Psoas muscle (tissue), 8 donors: ENCODE data around the gene TPD52L1. TPM values are rescaled to one million over a fixed set of nuclear protein-coding genes. Genes with fewer than 3 reads are reported as not detected.

Source experiments
- ATAC-seq, 4 donors: fragments of 200-7000 bp; cut with Tn5 transposase; one replicate each; pipeline ENCODE4 v1.9.1; 2020; ENCODE audit warnings: moderate library complexity in 3 of 4, mild to moderate bottlenecking in 2 of 4
- DNase-seq, 2 donors: peaks; one replicate each; pipeline ENCODE4 v3.0.0-alpha.2; 2020
- H3K27ac ChIP-seq: fragments of 200-600 bp; one replicate; pipeline ENCODE4 v1.8.0; 2022
- H3K27me3 ChIP-seq, 3 donors: fragments of 200-600 bp in 1 of 3; one replicate each; pipeline versions ENCODE4 v1.6.1 to v1.8.0; 2013 to 2022; ENCODE audit warnings: low read length in 2 of 3, mild to moderate bottlenecking in 2 of 3, moderate library complexity in 1 of 3; ENCODE audit not compliant: insufficient read depth in 3 of 3
- H3K36me3 ChIP-seq, 2 donors: fragments of 200-600 bp in 1 of 2; one replicate each; pipeline versions ENCODE4 v1.6.1 to v1.8.0; 2013 to 2022; ENCODE audit warnings: low read depth in 1 of 2, mild to moderate bottlenecking in 1 of 2, moderate library complexity in 1 of 2; ENCODE audit not compliant: insufficient read depth in 1 of 2
- H3K4me1 ChIP-seq: fragments of 200-600 bp; one replicate; pipeline ENCODE4 v1.8.0; 2022
- H3K4me3 ChIP-seq: fragments of 200-600 bp; one replicate; pipeline ENCODE4 v1.8.0; 2022; ENCODE audit warnings: mild to moderate bottlenecking
- H3K9me3 ChIP-seq: fragments of 200-600 bp; one replicate; pipeline ENCODE4 v1.8.0; 2022
- CTCF ChIP-seq: fragments of 200-600 bp; IDR thresholded peaks from one replicate; pipeline ENCODE4 v1.8.0; 2022; ENCODE audit warnings: antibody characterized with exemption
- WGBS, 3 donors: extraction: QIAGEN DNeasy Blood & Tissue Kit; methylation state at CpG; one replicate each; pipeline versions ENCODE4 v1.1.6 to v1.1.7; 2013; 5-methylcytosine and 5-hydroxymethylcytosine counted together
- intact Hi-C, 2 donors: fragments of 100-400 bp; cut with DNase I; formaldehyde crosslinking; loops; one replicate each; pipeline versions ENCODE4 v1.11.0 to v1.14.2; 2022
- polyA plus RNA-seq, 3 donors: library from polyadenylated mRNA; stranded (reverse); fragments of 200-250 nt; gene quantifications; one replicate each; pipeline ENCODE4 v1.2.3, GENCODE V29; 2013
- total RNA-seq, 4 donors: library from RNA; stranded (reverse); fragmentation: NEBNext Ultra II Directional in 2 of 4; extraction: Animal tissue kit (Norgen Biotek cat#: 25700) in 2 of 4; gene quantifications; one replicate each; pipeline versions ENCODE4 v1.2.1 to v1.2.4, GENCODE V29; 2021 to 2023
- donor health status: healthy with polysubstance abuse.
- donor health status: DM: no; HTN: no; CAD: no; lungs with moderate emphysema.
- donor health status: Bipolar disorder and iron deficiency.
- donor health status: healthy.
- donor health status: DM: yes; HTN: yes; CAD: no.
- donor health status: DM: no; HTN: no; CAD: no.
- donor health status: DM: no; HTN: no; CAD: no.
- donor health status: DM: yes; HTN: yes; CAD: no.

Gene TPD52L1
- total and polyA plus RNA-seq, 7 donors, result 51.8 to 150 (median 106) TPM

DNA sequence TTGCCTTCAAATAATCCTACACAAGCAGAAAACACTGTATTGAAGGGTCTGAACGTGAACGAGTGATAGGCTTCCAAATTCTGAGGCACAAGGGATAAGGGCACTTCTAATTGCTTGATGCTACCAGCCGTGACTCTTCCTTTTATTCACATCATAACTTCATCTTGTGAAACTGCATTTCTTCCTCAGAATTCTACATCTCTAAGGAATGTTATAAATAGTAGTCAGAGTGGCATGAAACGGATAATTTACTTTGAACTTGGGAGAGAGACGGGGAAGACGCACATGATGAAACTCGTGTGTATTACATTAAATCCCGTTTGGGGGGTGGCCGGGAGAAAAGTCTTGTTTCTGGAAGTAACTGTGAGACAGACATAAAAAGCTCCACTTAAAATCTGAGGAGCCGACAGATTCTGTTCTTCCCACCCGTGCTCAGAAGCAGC is 147.4 kb downstream of the TPD52L1 start:
- Histone ChIP-seq H3K36me3 (peaks cover 9 to 44% of the 10 kb centered on the region in 2 donors), H3K27ac (peak overlapping the region; percentile 92), H3K4me3 (peak overlapping the region; percentile 86), H3K9me3 (no peaks in the 10 kb centered on the region), H3K4me1 (peaks cover 25% of the 10 kb centered on the region), H3K27me3 (no peaks in the 10 kb centered on the region)
- ATAC-seq, result peak in 1 of 4 donors; percentile 41
- DNase-seq, result no peak
- no peak for TF ChIP-seq CTCF
- 4 to 5% (median 4%) methylated on average over 11 of the region's 11 CpGs for WGBS, 3 donors
- intact Hi-C loops, result loop anchor here (2.0 to 5.0 kb wide), 2 partner anchors 148 to 149 kb away; partner anchors contain the start of gene TPD52L1 (in 2 of the 2)

DNA sequence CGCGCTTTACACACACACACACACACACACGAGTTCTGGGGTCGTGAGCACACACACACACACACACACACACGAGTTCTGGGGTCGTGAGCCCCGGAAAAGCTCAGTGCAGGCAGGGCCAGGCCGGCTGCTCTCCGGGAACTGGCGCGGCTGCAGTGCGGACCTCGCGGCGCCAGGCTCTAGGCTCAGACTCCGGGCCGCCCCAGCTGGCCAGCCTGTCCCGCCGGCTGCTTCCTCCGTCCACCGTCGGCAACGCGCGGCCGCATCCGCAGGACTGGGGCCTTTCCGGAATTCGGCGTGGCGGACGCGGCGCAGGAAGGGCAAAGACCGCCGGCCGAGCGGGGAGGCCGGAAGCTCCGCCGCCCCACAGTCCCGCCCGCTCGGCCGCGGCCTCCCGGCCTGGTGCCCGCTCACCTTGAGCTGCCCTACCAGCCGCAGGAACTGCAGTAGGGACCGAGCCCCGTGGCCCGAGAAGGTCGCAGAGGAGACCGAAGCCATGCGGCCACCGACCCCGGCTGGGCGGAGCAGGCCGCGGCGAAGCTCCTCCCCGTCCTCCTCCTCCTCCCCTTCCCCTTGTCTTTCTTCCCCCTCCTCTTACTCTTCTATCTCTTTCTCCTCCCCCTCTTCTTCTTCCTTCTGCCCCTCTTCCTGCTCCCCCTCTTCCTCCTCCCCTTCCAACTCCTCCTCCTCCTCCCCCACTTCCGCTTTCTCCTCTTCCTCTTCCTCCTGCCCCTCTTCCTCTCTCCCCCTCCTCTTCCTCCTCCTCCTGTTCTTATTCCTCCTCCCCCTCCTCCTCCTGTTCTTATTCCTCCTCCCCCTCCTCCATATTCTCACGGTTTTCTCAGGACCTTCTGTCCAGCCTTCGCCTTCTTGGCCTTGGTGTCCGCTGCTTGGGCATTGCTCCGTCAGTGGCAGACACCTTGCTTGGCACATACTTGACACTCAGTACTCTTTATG is 148.1 kb downstream of the TPD52L1 start, which contains the start of gene HDDC2:
HDDC2 (minus strand) TSS at position 533 of the 957 bp plus-strand sequence; CDS start at position 498, 35 bp downstream.
- 3 to 15% (median 4%) methylated on average over 20 to 67 of the region's 67 CpGs for whole genome bisulfite sequencing, 3 donors
- DNase-seq (peak; percentile 83 to 87), ATAC-seq (peak; percentile 86 to 92 (median 88))
- H3K27me3 ChIP-seq, result no peaks in the 10 kb centered on the region
- no peaks in the 10 kb centered on the region for H3K9me3 ChIP-seq
- peaks cover 21% of the 10 kb centered on the region for H3K4me1 ChIP-seq
- intact Hi-C loops, result loop anchor here (2.0 to 5.0 kb wide), 2 partner anchors 149 kb away; partner anchors contain the start of gene TPD52L1 (in 2 of the 2)
- H3K27ac ChIP-seq, result peak within 1 kb of the TSS; percentile 92
- TF ChIP-seq CTCF, result no peak
- peak within 1 kb of the TSS; percentile 86 for H3K4me3 ChIP-seq
- H3K36me3 ChIP-seq, result peaks cover 9 to 37% of the 10 kb centered on the region in 2 donors

GRCh38 chr6:125302840-125303511 is 149.4 kb downstream of the TPD52L1 start:
- 74 to 79% (median 78%) methylated on average over 4 of the region's 4 CpGs for WGBS, 3 donors
- peak overlapping the region; percentile 24 for H3K27ac ChIP-seq
- H3K27me3 ChIP-seq, result no peaks in the 10 kb centered on the region
- ATAC-seq, result no peak
- no peak for TF ChIP-seq CTCF
- no peak overlapping the region for H3K4me3 ChIP-seq
- H3K36me3 ChIP-seq, result peaks cover 9 to 24% of the 10 kb centered on the region in 2 donors
- no peaks in the 10 kb centered on the region for H3K9me3 ChIP-seq
- DNase-seq, result no peak
- peaks cover 18% of the 10 kb centered on the region for H3K4me1 ChIP-seq
- intact Hi-C loops, result loop anchor here in 1 of 2 donors (5.0 kb wide), 1 partner anchor 151 kb away; the partner anchor contains the start of gene TPD52L1

- intact Hi-C loops, result loop anchor here in 1 of 2 donors (5.0 kb wide), 1 partner anchor 151 kb away; the partner anchor contains the start of gene TPD52L1
- Histone ChIP-seq H3K4me3 (no peak overlapping the region), H3K4me1 (peaks cover 18% of the 10 kb centered on the region), H3K9me3 (no peaks in the 10 kb centered on the region), H3K36me3 (peaks cover 9 to 19% of the 10 kb centered on the region in 2 donors), H3K27ac (no peak overlapping the region), H3K27me3 (no peaks in the 10 kb centered on the region)
- ATAC-seq (no peak), DNase-seq (no peak)
- TF ChIP-seq CTCF, result no peak
- WGBS, 3 donors, result 80 to 100% (median 88%) methylated on average over 1 of the region's 1 CpG
These were observed 149.9 kb downstream of the TPD52L1 start for GRCh38 chr6:125303512-125303854.
